Left lung (tissue), 10 donors: Measurements from ENCODE around the gene APBA2. TPM values are rescaled to one million over a fixed set of nuclear protein-coding genes. Genes with fewer than 3 reads are reported as not detected.

Experiments used
- ATAC-seq: fragments of 200-7000 bp; cut with Tn5 transposase; one replicate; pipeline ENCODE4 v1.9.1; 2020; ENCODE audit warnings: moderate library complexity
- DNase-seq, 4 donors: peaks; one replicate each; pipeline ENCODE4 v3.0.0-alpha.2; 2013 to 2020
- H3K27ac ChIP-seq, 2 donors: fragments of 200-600 bp; sonication (generic) in 1 of 2; one replicate each; pipeline versions ENCODE4 v1.5.0 to v1.8.0; 2020 to 2021
- H3K27me3 ChIP-seq, 2 donors: fragments of 200-600 bp; sonication (generic) in 1 of 2; one replicate each; pipeline versions ENCODE4 v1.5.0 to v1.8.0; 2020 to 2021
- H3K36me3 ChIP-seq, 2 donors: fragments of 200-600 bp; sonication (generic) in 1 of 2; one replicate each; pipeline versions ENCODE4 v1.5.0 to v1.8.0; 2020 to 2021
- H3K4me1 ChIP-seq, 2 donors: fragments of 200-600 bp; one replicate each; pipeline ENCODE4 v1.8.0; 2021
- H3K4me3 ChIP-seq, 2 donors: fragments of 200-600 bp; sonication (generic) in 1 of 2; one replicate each; pipeline versions ENCODE4 v1.5.0 to v1.8.0; 2020 to 2021; ENCODE audit warnings: mild to moderate bottlenecking in 1 of 2
- H3K9me3 ChIP-seq, 2 donors: fragments of 200-600 bp; sonication (generic) in 1 of 2; one replicate each; pipeline versions ENCODE4 v1.5.0 to v1.8.0; 2020 to 2021
- CTCF ChIP-seq, 2 donors: fragments of 200-600 bp; sonication (generic) in 1 of 2; IDR thresholded peaks; one replicate each; pipeline versions ENCODE4 v1.5.0 to v1.8.0; 2021; ENCODE audit warnings: antibody characterized with exemption in 2 of 2
- intact Hi-C, 2 donors: fragments of 100-400 bp; cut with DNase I; formaldehyde crosslinking; loops; one replicate each; pipeline versions ENCODE4 v1.11.2 to v1.14.2; 2022
- polyA plus RNA-seq, 6 donors: library from polyadenylated mRNA; unstranded; fragments of 120-200 nt; gene quantifications; one replicate each; pipeline ENCODE4 v1.2.1, GENCODE V29; 2013; ENCODE audit not compliant: insufficient read length in 6 of 6
- total RNA-seq, 2 donors: library from RNA; stranded (reverse); fragmentation: NEBNext Ultra II Directional; extraction: Animal tissue kit (Norgen Biotek cat#: 25700); gene quantifications; one replicate each; pipeline ENCODE4 v1.2.1, GENCODE V29; 2021
- donor health status: DM: no; HTN: yes; CAD: no.
- donor health status: DM: no; HTN: no; CAD: no.

APBA2 gene
- total and polyA plus RNA-seq, 8 donors: 3.9 to 18.4 (median 11.1) TPM

- Histone ChIP-seq H3K4me3 (no peak overlapping the region), H3K4me1 (no peaks in the 10 kb centered on the region), H3K27me3 (peaks cover 0 to 5% of the 10 kb centered on the region in 2 donors), H3K27ac (no peak overlapping the region), H3K36me3 (no peaks in the 10 kb centered on the region), H3K9me3 (no peaks in the 10 kb centered on the region)
- peak in 1 of 4 donors; percentile 51 for DNase-seq
- ATAC-seq: no peak
- no peak for TF ChIP-seq CTCF (IDR thresholded peaks at IDR 0.05)
- intact Hi-C loops: no loop called here
These were observed 236.1 kb downstream of the APBA2 start for GRCh38 chr15:29121907-29122306.

GRCh38 chr15:29122506-29122905, 236.7 kb downstream of the APBA2 start:
- no peak overlapping the region for H3K4me3 ChIP-seq
- no peak overlapping the region for H3K27ac ChIP-seq
- no peaks in the 10 kb centered on the region for H3K27me3 ChIP-seq
- H3K4me1 ChIP-seq: no peaks in the 10 kb centered on the region
- no peaks in the 10 kb centered on the region for H3K9me3 ChIP-seq
- TF ChIP-seq CTCF (IDR thresholded peaks at IDR 0.05): no peak
- ATAC-seq: no peak
- peak in 1 of 4 donors; percentile 55 for DNase-seq
- no peaks in the 10 kb centered on the region for H3K36me3 ChIP-seq
- intact Hi-C loops: no loop called here

GRCh38 chr15:29123171-29123570, 237.4 kb downstream of the APBA2 start:
- intact Hi-C loops: no loop called here
- H3K27ac ChIP-seq: no peak overlapping the region
- H3K27me3 ChIP-seq: no peaks in the 10 kb centered on the region
- no peak for ATAC-seq
- TF ChIP-seq CTCF (IDR thresholded peaks at IDR 0.05): no peak
- H3K4me1 ChIP-seq: no peaks in the 10 kb centered on the region
- no peaks in the 10 kb centered on the region for H3K36me3 ChIP-seq
- H3K4me3 ChIP-seq: no peak overlapping the region
- DNase-seq: peak in 1 of 4 donors; percentile 56
- no peaks in the 10 kb centered on the region for H3K9me3 ChIP-seq

GRCh38 chr15:29123991-29124390, 238.2 kb downstream of the APBA2 start:
- DNase-seq (no peak), ATAC-seq (no peak)
- no peaks in the 10 kb centered on the region for H3K27me3 ChIP-seq
- no peaks in the 10 kb centered on the region for H3K4me1 ChIP-seq
- H3K27ac ChIP-seq: no peak overlapping the region
- intact Hi-C loops: no loop called here
- H3K36me3 ChIP-seq: no peaks in the 10 kb centered on the region
- no peaks in the 10 kb centered on the region for H3K9me3 ChIP-seq
- H3K4me3 ChIP-seq: no peak overlapping the region
- no peak for TF ChIP-seq CTCF (IDR thresholded peaks at IDR 0.05)

GRCh38 chr15:29124581-29125381, 239.0 kb downstream of the APBA2 start:
- H3K4me1 ChIP-seq: no peaks in the 10 kb centered on the region
- H3K4me3 ChIP-seq: no peak overlapping the region
- intact Hi-C loops: no loop called here
- H3K9me3 ChIP-seq: no peaks in the 10 kb centered on the region
- no peak for TF ChIP-seq CTCF (IDR thresholded peaks at IDR 0.05)
- H3K36me3 ChIP-seq: no peaks in the 10 kb centered on the region
- DNase-seq (peak in 1 of 4 donors; percentile 53), ATAC-seq (no peak)
- H3K27ac ChIP-seq: no peak overlapping the region
- no peaks in the 10 kb centered on the region for H3K27me3 ChIP-seq
